Measurements from ENCODE around the gene PDCD2L. TPM values are rescaled to one million over a fixed set of nuclear protein-coding genes. Genes with fewer than 3 reads are reported as not detected.

PDCD2L gene
- polyA plus RNA-seq, 1 donor from 2014 or later: 47.5 TPM

- Histone ChIP-seq H3K79me2 (replicated peaks; ENCODE audit: insufficient read depth, low read length) (peaks cover 9% of the 10 kb centered on the region), H3K9ac (ENCODE audit: low read length) (no peak overlapping the region), H3K4me2 (ENCODE audit: low read length) (no peak overlapping the region), H3F3A (ENCODE audit: insufficient read depth, low read length, poor library complexity, severe bottlenecking) (no peaks in the 10 kb centered on the region), H2AFZ (ENCODE audit: low read depth, low read length) (no peak overlapping the region), H3K36me3 (ENCODE audit: insufficient read depth, low read length) (no peaks in the 10 kb centered on the region), H3K27ac (ENCODE audit: low read length) (no peak overlapping the region), H3K9me2 (ENCODE audit: insufficient read depth, low read length) (no peaks in the 10 kb centered on the region), H4K20me1 (ENCODE audit: insufficient read depth) (no peaks in the 10 kb centered on the region), H3K9me3 (ENCODE audit: low read length) (no peaks in the 10 kb centered on the region), H3K27me3 (ENCODE audit: insufficient read depth, low read depth, low read length) (no peaks in the 10 kb centered on the region), H3K4me3 (ENCODE audit: low read length) (no peak overlapping the region)
- no peak for TF ChIP-seq REST (IDR thresholded peaks at IDR 0.05; ENCODE audit: borderline replicate concordance)
- no peak for TF ChIP-seq CTCF (IDR thresholded peaks at IDR 0.05; ENCODE audit: poor library complexity, severe bottlenecking)
Observed at GRCh38 chr19:34409189-34410164, 5.3 kb downstream of the PDCD2L start.

- H3K4me2 ChIP-seq (ENCODE audit: low read length): no peak overlapping the region
- peaks cover under 1% of the 10 kb centered on the region for H3K79me2 ChIP-seq (replicated peaks; ENCODE audit: insufficient read depth, low read length)
- no peak for TF ChIP-seq RAD21 (conservative IDR thresholded peaks at IDR 0.05)
- no peak for TF ChIP-seq SMC3 (conservative IDR thresholded peaks at IDR 0.05; ENCODE audit: poor library complexity)
- no peak for TF ChIP-seq EP300 (conservative IDR thresholded peaks at IDR 0.05; ENCODE audit: poor library complexity, severe bottlenecking)
- TF ChIP-seq EZH2 (IDR thresholded peaks at IDR 0.05; ENCODE audit: borderline replicate concordance, insufficient read depth, low read length, poor library complexity, severe bottlenecking): no peak
- TF ChIP-seq REST (IDR thresholded peaks at IDR 0.05; ENCODE audit: borderline replicate concordance): no peak
- no peak for TF ChIP-seq CTCF (IDR thresholded peaks at IDR 0.05; ENCODE audit: poor library complexity, severe bottlenecking)
- no peak for TF ChIP-seq POLR2AphosphoS5 (IDR thresholded peaks at IDR 0.05)
- no peak for TF ChIP-seq MXI1 (conservative IDR thresholded peaks at IDR 0.05; ENCODE audit: poor library complexity, severe bottlenecking)
- no peak for TF ChIP-seq TAF1 (IDR thresholded peaks at IDR 0.05; ENCODE audit: low read depth)
- no peaks in the 10 kb centered on the region for H3K9me3 ChIP-seq (ENCODE audit: low read length)
- no peaks in the 10 kb centered on the region for H3F3A ChIP-seq (ENCODE audit: insufficient read depth, low read length, poor library complexity, severe bottlenecking)
- no peak overlapping the region for H2AFZ ChIP-seq (ENCODE audit: low read depth, low read length)
- no peak overlapping the region for H3K4me3 ChIP-seq (ENCODE audit: low read length)
- no peaks in the 10 kb centered on the region for H4K20me1 ChIP-seq (ENCODE audit: insufficient read depth)
- no peak overlapping the region for H3K27ac ChIP-seq (ENCODE audit: low read length)
- H3K9ac ChIP-seq (ENCODE audit: low read length): no peak overlapping the region
- H3K9me2 ChIP-seq (ENCODE audit: insufficient read depth, low read length): no peaks in the 10 kb centered on the region
- H3K36me3 ChIP-seq (ENCODE audit: insufficient read depth, low read length): no peaks in the 10 kb centered on the region
- no peaks in the 10 kb centered on the region for H3K27me3 ChIP-seq (ENCODE audit: insufficient read depth, low read depth, low read length)
Observed at GRCh38 chr19:34411216-34411615, 7.0 kb downstream of the PDCD2L start.
